Measurements from ENCODE around the gene PATE4. TPM values are rescaled to one million over a fixed set of nuclear protein-coding genes. Genes with fewer than 3 reads are reported as not detected.

The PATE4 gene
- polyA plus RNA-seq = under 1 TPM in 1 of 4 donors, not detected in 3; 0.03 TPM
- long read RNA-seq, donor 1 = 0 reads
- long read RNA-seq, donor 2 = 0 reads
- long read RNA-seq, donor 3 = 0 reads
- long read RNA-seq, donor 4 = 0 reads
- long read RNA-seq, donor 5 = 0 reads
- long read RNA-seq, donor 6 = 0 reads
- long read RNA-seq, donor 7 = 0 reads
- long read RNA-seq, donor 8 = 0 reads
- long read RNA-seq, donor 9 = 0 reads
- long read RNA-seq, donor 10 = 0 reads

DNA sequence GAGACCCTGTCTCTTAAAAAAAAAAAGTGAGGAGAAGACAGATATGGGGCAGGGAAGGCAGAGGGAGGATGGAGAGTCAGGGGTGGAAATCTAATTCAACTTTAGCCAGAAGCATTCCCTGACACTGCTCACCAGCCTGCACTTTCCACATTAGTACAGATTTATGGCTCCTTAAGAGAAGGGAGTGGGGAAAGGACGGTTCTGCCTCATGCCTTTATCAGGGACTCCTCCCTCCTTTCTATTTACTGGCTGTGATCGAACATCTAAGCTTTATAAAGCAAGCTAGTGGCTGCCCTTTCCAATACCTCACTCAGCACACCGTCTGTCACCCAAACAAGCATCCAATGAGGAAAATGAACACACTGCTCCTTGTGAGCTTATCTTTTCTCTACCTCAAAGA is at the start of gene PATE4:
TSS of gene PATE4 (plus strand) at position 301 of the 400 bp plus-strand sequence. CDS start at position 345, 44 bp downstream.
- DNase-seq (no peak), FAIRE-seq (no peak)
- Histone ChIP-seq H3K9me3 (ENCODE audit: control insufficient read depth in 2 of 2, insufficient read depth in 1 of 2, low read depth in 1 of 2, low read length in 1 of 2) (peaks cover 0 to 4% of the 10 kb centered on the region in 2 donors), H3K4me1 (ENCODE audit: control insufficient read depth in 3 of 3, insufficient read depth in 2 of 3, low read depth in 1 of 3, low read length in 2 of 3) (no peaks in the 10 kb centered on the region), H3K27me3 (ENCODE audit: control insufficient read depth in 3 of 3, insufficient read depth in 3 of 3, low read length in 3 of 3) (no peaks in the 10 kb centered on the region), H3K36me3 (ENCODE audit: control insufficient read depth in 3 of 3, insufficient read depth in 2 of 3, low read depth in 1 of 3, low read length in 3 of 3) (no peaks in the 10 kb centered on the region), H3K27ac (ENCODE audit: low read depth in 1 of 3, low read length in 2 of 3) (no peak within 1 kb of the TSS), H3K4me3 (ENCODE audit: low read depth in 1 of 3, low read length in 3 of 3) (no peak within 1 kb of the TSS)
- 17 to 31% (median 18%) methylated on average over 3 of the region's 3 CpGs for WGBS, 3 donors

GRCh38 chr11:125784678-125785077 is 48.4 kb upstream of the PATE4 start:
- no peaks in the 10 kb centered on the region for H3K4me1 ChIP-seq (ENCODE audit: control insufficient read depth in 3 of 3, insufficient read depth in 2 of 3, low read depth in 1 of 3, low read length in 2 of 3)
- no peaks in the 10 kb centered on the region for H3K9me3 ChIP-seq (ENCODE audit: control insufficient read depth in 2 of 2, insufficient read depth in 1 of 2, low read depth in 1 of 2, low read length in 1 of 2)
- DNase-seq (no peak), FAIRE-seq (no peak)
- H3K36me3 ChIP-seq (ENCODE audit: control insufficient read depth in 3 of 3, insufficient read depth in 2 of 3, low read depth in 1 of 3, low read length in 3 of 3) = no peaks in the 10 kb centered on the region
- H3K4me3 ChIP-seq (ENCODE audit: low read depth in 1 of 3, low read length in 3 of 3) = no peak overlapping the region
- 45 to 52% (median 52%) methylated on average over 2 of the region's 2 CpGs for WGBS, 3 donors
- H3K27ac ChIP-seq (ENCODE audit: low read depth in 1 of 3, low read length in 2 of 3) = no peak overlapping the region
- H3K27me3 ChIP-seq (ENCODE audit: control insufficient read depth in 3 of 3, insufficient read depth in 3 of 3, low read length in 3 of 3) = peaks cover 0 to 3% (median 0%) of the 10 kb centered on the region in 3 donors

- no peaks in the 10 kb centered on the region for H3K9me3 ChIP-seq (ENCODE audit: control insufficient read depth in 2 of 2, insufficient read depth in 1 of 2, low read depth in 1 of 2, low read length in 1 of 2)
- no peak within 1 kb of the TSS for H3K27ac ChIP-seq (ENCODE audit: low read depth in 1 of 3, low read length in 2 of 3)
- no peak for DNase-seq
- no peak within 1 kb of the TSS for H3K4me3 ChIP-seq (ENCODE audit: low read depth in 1 of 3, low read length in 3 of 3)
- peaks cover 0 to 3% (median 0%) of the 10 kb centered on the region in 3 donors for H3K27me3 ChIP-seq (ENCODE audit: control insufficient read depth in 3 of 3, insufficient read depth in 3 of 3, low read length in 3 of 3)
- no peaks in the 10 kb centered on the region for H3K36me3 ChIP-seq (ENCODE audit: control insufficient read depth in 3 of 3, insufficient read depth in 2 of 3, low read depth in 1 of 3, low read length in 3 of 3)
- FAIRE-seq = no peak
- WGBS, 3 donors = 50 to 61% (median 58%) methylated on average over 2 of the region's 2 CpGs
- H3K4me1 ChIP-seq (ENCODE audit: control insufficient read depth in 3 of 3, insufficient read depth in 2 of 3, low read depth in 1 of 3, low read length in 2 of 3) = no peaks in the 10 kb centered on the region
Observed at GRCh38 chr11:125787827-125788226, 45.3 kb upstream of the PATE4 start, which contains the start of gene PATE3. Gene PATE3 (plus strand): TSS chr11:125788127. CDS start chr11:125788152, 25 bp downstream.

DNA sequence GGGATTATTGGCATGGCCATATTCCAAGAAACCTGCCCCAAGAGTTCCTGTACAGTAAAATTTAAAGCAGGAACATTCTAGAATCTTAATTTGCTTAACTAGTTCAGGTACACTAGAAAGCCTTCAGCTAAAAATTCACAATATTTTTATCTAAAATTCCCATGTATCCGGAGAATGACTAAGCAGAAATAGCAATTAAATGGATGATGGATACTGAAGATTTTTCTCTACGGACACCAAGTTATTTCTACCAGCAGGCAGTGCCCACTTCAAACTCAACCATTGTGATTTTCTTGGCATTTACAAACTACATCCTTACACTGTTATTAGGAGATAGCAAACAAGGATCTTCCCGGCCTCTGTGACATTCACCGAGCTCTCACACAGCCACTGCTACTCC is 42.3 kb upstream of the PATE4 start:
- DNase-seq = no peak
- no peak for FAIRE-seq
- Histone ChIP-seq H3K4me1 (ENCODE audit: control insufficient read depth in 3 of 3, insufficient read depth in 2 of 3, low read depth in 1 of 3, low read length in 2 of 3) (no peaks in the 10 kb centered on the region), H3K4me3 (ENCODE audit: low read depth in 1 of 3, low read length in 3 of 3) (no peak overlapping the region), H3K36me3 (ENCODE audit: control insufficient read depth in 3 of 3, insufficient read depth in 2 of 3, low read depth in 1 of 3, low read length in 3 of 3) (no peaks in the 10 kb centered on the region), H3K9me3 (ENCODE audit: control insufficient read depth in 2 of 2, insufficient read depth in 1 of 2, low read depth in 1 of 2, low read length in 1 of 2) (no peaks in the 10 kb centered on the region), H3K27ac (ENCODE audit: low read depth in 1 of 3, low read length in 2 of 3) (no peak overlapping the region), H3K27me3 (ENCODE audit: control insufficient read depth in 3 of 3, insufficient read depth in 3 of 3, low read length in 3 of 3) (peaks cover 0 to 3% (median 0%) of the 10 kb centered on the region in 3 donors)
- 92 to 96% (median 96%) methylated on average over 4 of the region's 4 CpGs for WGBS, 3 donors

DNA sequence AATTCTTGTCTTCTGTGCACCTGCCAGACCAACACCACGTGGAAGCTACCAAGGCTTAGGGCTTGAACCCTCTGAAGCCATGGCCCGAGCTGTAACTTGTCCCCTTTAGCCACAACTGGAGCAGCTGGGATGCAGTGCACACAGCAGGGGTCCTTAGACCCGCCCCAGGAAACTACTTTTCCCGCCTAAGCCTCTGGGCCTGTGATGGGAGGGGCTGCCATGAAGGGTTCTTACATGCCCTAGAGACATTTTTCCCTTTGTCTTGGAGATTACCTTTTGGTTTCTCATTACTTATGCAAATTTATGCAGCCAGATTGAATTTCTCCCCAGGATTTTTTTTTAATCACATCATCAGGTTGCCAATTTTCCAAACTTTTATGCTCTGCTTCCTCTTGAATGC is 35.5 kb upstream of the PATE4 start:
- peaks cover 0 to 12% of the 10 kb centered on the region in 2 donors for H3K9me3 ChIP-seq (ENCODE audit: control insufficient read depth in 2 of 2, insufficient read depth in 1 of 2, low read depth in 1 of 2, low read length in 1 of 2)
- H3K4me1 ChIP-seq (ENCODE audit: control insufficient read depth in 3 of 3, insufficient read depth in 2 of 3, low read depth in 1 of 3, low read length in 2 of 3) = no peaks in the 10 kb centered on the region
- WGBS, 3 donors = 26 to 42% (median 34%) methylated on average over 4 of the region's 4 CpGs
- FAIRE-seq (no peak), DNase-seq (no peak)
- H3K36me3 ChIP-seq (ENCODE audit: control insufficient read depth in 3 of 3, insufficient read depth in 2 of 3, low read depth in 1 of 3, low read length in 3 of 3) = no peaks in the 10 kb centered on the region
- no peaks in the 10 kb centered on the region for H3K27me3 ChIP-seq (ENCODE audit: control insufficient read depth in 3 of 3, insufficient read depth in 3 of 3, low read length in 3 of 3)
- H3K4me3 ChIP-seq (ENCODE audit: low read depth in 1 of 3, low read length in 3 of 3) = no peak overlapping the region
- H3K27ac ChIP-seq (ENCODE audit: low read depth in 1 of 3, low read length in 2 of 3) = no peak overlapping the region

- no peaks in the 10 kb centered on the region for H3K36me3 ChIP-seq (ENCODE audit: control insufficient read depth in 3 of 3, insufficient read depth in 2 of 3, low read depth in 1 of 3, low read length in 3 of 3)
- 26 to 67% (median 38%) methylated on average over 2 of the region's 2 CpGs for WGBS, 3 donors
- H3K27ac ChIP-seq (ENCODE audit: low read depth in 1 of 3, low read length in 2 of 3) = no peak overlapping the region
- no peaks in the 10 kb centered on the region for H3K4me1 ChIP-seq (ENCODE audit: control insufficient read depth in 3 of 3, insufficient read depth in 2 of 3, low read depth in 1 of 3, low read length in 2 of 3)
- H3K9me3 ChIP-seq (ENCODE audit: control insufficient read depth in 2 of 2, insufficient read depth in 1 of 2, low read depth in 1 of 2, low read length in 1 of 2) = peaks cover 2 to 22% of the 10 kb centered on the region in 2 donors
- FAIRE-seq (no peak), DNase-seq (no peak)
- H3K27me3 ChIP-seq (ENCODE audit: control insufficient read depth in 3 of 3, insufficient read depth in 3 of 3, low read length in 3 of 3) = no peaks in the 10 kb centered on the region
- H3K4me3 ChIP-seq (ENCODE audit: low read depth in 1 of 3, low read length in 3 of 3) = no peak overlapping the region
Observed at GRCh38 chr11:125799808-125800207, 33.3 kb upstream of the PATE4 start.

DNA sequence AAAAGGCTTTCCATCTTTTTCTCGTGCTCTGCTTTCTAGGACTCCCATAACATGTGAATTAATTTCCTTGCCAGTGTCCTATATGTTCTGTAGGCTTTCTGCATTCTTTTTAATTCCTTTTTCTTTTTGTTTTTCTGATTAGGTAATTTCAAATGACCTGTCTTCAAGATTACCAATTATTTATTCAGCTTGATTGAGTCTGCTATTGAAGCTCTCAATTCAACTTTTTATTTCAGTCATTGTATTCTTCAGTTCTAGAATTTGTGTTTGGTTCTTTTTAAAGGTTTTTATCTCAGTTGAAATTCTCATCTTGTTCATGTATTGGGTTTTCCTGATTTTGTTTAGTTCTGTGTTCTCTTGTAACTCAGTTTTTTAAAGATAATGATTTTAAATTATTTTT is 30.7 kb upstream of the PATE4 start:
- H3K27me3 ChIP-seq (ENCODE audit: control insufficient read depth in 3 of 3, insufficient read depth in 3 of 3, low read length in 3 of 3) = no peaks in the 10 kb centered on the region
- H3K4me1 ChIP-seq (ENCODE audit: control insufficient read depth in 3 of 3, insufficient read depth in 2 of 3, low read depth in 1 of 3, low read length in 2 of 3) = no peaks in the 10 kb centered on the region
- H3K4me3 ChIP-seq (ENCODE audit: low read depth in 1 of 3, low read length in 3 of 3) = no peak overlapping the region
- peaks cover 2 to 19% of the 10 kb centered on the region in 2 donors for H3K9me3 ChIP-seq (ENCODE audit: control insufficient read depth in 2 of 2, insufficient read depth in 1 of 2, low read depth in 1 of 2, low read length in 1 of 2)
- DNase-seq (no peak), FAIRE-seq (no peak)
- no peaks in the 10 kb centered on the region for H3K36me3 ChIP-seq (ENCODE audit: control insufficient read depth in 3 of 3, insufficient read depth in 2 of 3, low read depth in 1 of 3, low read length in 3 of 3)
- WGBS, 3 donors = 6 to 66% (median 26%) methylated on average over 1 of the region's 1 CpG
- no peak overlapping the region for H3K27ac ChIP-seq (ENCODE audit: low read depth in 1 of 3, low read length in 2 of 3)

- no peak overlapping the region for H3K27ac ChIP-seq (ENCODE audit: low read depth in 1 of 3, low read length in 2 of 3)
- H3K9me3 ChIP-seq (ENCODE audit: control insufficient read depth in 2 of 2, insufficient read depth in 1 of 2, low read depth in 1 of 2, low read length in 1 of 2) = peaks cover 1 to 8% of the 10 kb centered on the region in 2 donors
- FAIRE-seq (no peak), DNase-seq (no peak)
- H3K27me3 ChIP-seq (ENCODE audit: control insufficient read depth in 3 of 3, insufficient read depth in 3 of 3, low read length in 3 of 3) = no peaks in the 10 kb centered on the region
- WGBS, 3 donors = 94 to 100% (median 100%) methylated on average over 1 of the region's 1 CpG
- H3K36me3 ChIP-seq (ENCODE audit: control insufficient read depth in 3 of 3, insufficient read depth in 2 of 3, low read depth in 1 of 3, low read length in 3 of 3) = no peaks in the 10 kb centered on the region
- no peaks in the 10 kb centered on the region for H3K4me1 ChIP-seq (ENCODE audit: control insufficient read depth in 3 of 3, insufficient read depth in 2 of 3, low read depth in 1 of 3, low read length in 2 of 3)
- no peak overlapping the region for H3K4me3 ChIP-seq (ENCODE audit: low read depth in 1 of 3, low read length in 3 of 3)
Observed at GRCh38 chr11:125807909-125808308, 25.2 kb upstream of the PATE4 start.

- WGBS, 3 donors = 68 to 84% (median 75%) methylated on average over 6 of the region's 6 CpGs
- no peak for DNase-seq
- no peaks in the 10 kb centered on the region for H3K4me1 ChIP-seq (ENCODE audit: control insufficient read depth in 3 of 3, insufficient read depth in 2 of 3, low read depth in 1 of 3, low read length in 2 of 3)
- no peak for FAIRE-seq
- H3K9me3 ChIP-seq (ENCODE audit: control insufficient read depth in 2 of 2, insufficient read depth in 1 of 2, low read depth in 1 of 2, low read length in 1 of 2) = peaks cover 0 to 4% of the 10 kb centered on the region in 2 donors
- no peaks in the 10 kb centered on the region for H3K27me3 ChIP-seq (ENCODE audit: control insufficient read depth in 3 of 3, insufficient read depth in 3 of 3, low read length in 3 of 3)
- no peaks in the 10 kb centered on the region for H3K36me3 ChIP-seq (ENCODE audit: control insufficient read depth in 3 of 3, insufficient read depth in 2 of 3, low read depth in 1 of 3, low read length in 3 of 3)
- H3K4me3 ChIP-seq (ENCODE audit: low read depth in 1 of 3, low read length in 3 of 3) = no peak overlapping the region
- H3K27ac ChIP-seq (ENCODE audit: low read depth in 1 of 3, low read length in 2 of 3) = no peak overlapping the region
Observed at GRCh38 chr11:125835748-125836147, 2.6 kb downstream of the PATE4 start.

All from small intestine (tissue), 16 donors.